ENCODE data around the gene SPINK6.

The SPINK6 gene

GRCh38 chr5:148224117-148224742 is 21.4 kb downstream of the SPINK6 start:
- no peak for DNase-seq

GRCh38 chr5:148228392-148228984 is 25.6 kb downstream of the SPINK6 start:
- DNase-seq, result no peak

GRCh38 chr5:148229840-148230239 is 27.0 kb downstream of the SPINK6 start:
- DNase-seq, result no peak

- no peak for DNase-seq
Observed at GRCh38 chr5:148230240-148230639, 27.4 kb downstream of the SPINK6 start.

- DNase-seq, result no peak
Observed at GRCh38 chr5:148237785-148238417, 35.1 kb downstream of the SPINK6 start.

GRCh38 chr5:148238418-148238794 is 35.6 kb downstream of the SPINK6 start, which contains the start of gene MARCOL:
Gene MARCOL, plus strand, starts transcription at chr5:148238525. Its CDS starts 73 bp downstream, at chr5:148238598.
- no peak for DNase-seq

GRCh38 chr5:148248894-148249293 is 46.1 kb downstream of the SPINK6 start:
- DNase-seq, result no peak

- DNase-seq, result no peak
Observed at GRCh38 chr5:148255456-148255855, 52.6 kb downstream of the SPINK6 start.

- DNase-seq, result no peak
Observed at GRCh38 chr5:148259288-148259687, 56.4 kb downstream of the SPINK6 start.

- DNase-seq, result no peak
Observed at GRCh38 chr5:148261221-148261620, 58.4 kb downstream of the SPINK6 start.
